Activated CD4-positive, alpha-beta T cell treated with anti-CD3 and anti-CD28 coated beads, Interleukin-2, amount 50 U/mL, for 48 hours (primary cell): ENCODE measurements around the gene IGFBPL1.
"Not testable (repeated sequence)": the region's sequence is repeated elsewhere in the genome, so short reads cannot be mapped to it uniquely, and the experiment has no call there.

Experiments
- DNase-seq, 2 experiments: peaks; one replicate each; pipeline ENCODE4 v3.0.0-alpha.2; 2020

The IGFBPL1 gene

GRCh38 chr9:38431116-38431515 is 6.9 kb upstream of the IGFBPL1 start:
- no peak for DNase-seq

GRCh38 chr9:38428062-38428461 is 3.8 kb upstream of the IGFBPL1 start:
- no peak for DNase-seq

DNA sequence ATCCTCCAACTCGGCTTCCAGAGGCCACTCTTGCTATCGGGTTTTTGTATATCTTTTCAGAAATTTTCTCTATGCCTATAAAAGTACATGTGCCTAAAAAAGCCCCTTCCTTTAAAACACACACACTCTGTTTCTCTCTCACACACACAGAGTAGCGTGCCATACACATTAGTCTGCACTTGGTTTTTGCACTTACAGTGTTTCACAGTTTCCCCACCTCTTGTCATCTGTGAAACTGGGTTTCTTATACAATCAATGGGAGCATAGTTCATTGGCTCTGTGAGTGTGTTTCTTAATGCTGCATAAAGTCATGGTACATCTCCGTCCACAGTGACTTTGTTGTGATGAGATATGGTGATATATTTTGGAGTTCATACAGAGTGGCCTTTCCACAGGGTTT is 664 bp upstream of the IGFBPL1 start:
- no peak for DNase-seq

GRCh38 chr9:38423273-38423972 is 831 bp downstream of the IGFBPL1 start:
- DNase-seq, result no peak

- DNase-seq, result no peak
Observed at GRCh38 chr9:38422555-38423260, 1.5 kb downstream of the IGFBPL1 start.

DNA sequence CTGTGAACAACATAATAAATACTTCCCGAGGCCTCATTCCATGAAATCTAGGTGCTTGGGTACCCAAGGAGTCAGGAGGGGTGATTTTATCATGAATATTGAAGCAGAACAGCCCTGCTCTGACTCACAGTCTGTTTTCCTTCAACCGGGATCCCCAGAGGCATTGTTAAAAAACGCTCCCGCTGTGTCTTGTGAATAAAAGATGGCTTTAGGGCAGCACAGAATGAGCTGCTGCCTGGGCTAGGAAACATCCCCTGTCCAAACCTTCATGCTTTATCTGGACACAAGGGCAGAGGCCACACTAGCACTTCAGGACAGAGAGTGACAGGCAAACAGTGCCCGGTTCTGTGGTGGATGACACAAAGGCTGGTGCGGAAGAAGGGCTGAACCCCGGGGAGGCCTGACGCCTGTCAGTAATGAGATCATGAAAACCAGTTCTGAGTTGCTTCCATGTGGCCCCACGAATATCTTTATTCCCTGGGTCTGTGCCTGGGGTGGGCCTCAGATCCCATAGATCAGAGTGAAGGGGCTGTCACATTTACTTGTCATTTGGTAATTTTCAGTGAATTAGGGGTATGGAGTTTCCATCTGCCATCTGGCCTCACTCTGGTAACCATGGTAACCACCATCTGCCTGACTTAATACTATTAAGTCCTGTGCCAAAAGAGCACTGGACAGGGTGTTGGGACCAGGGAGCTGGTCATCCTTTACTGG is 2.6 kb downstream of the IGFBPL1 start:
- no peak for DNase-seq

DNA sequence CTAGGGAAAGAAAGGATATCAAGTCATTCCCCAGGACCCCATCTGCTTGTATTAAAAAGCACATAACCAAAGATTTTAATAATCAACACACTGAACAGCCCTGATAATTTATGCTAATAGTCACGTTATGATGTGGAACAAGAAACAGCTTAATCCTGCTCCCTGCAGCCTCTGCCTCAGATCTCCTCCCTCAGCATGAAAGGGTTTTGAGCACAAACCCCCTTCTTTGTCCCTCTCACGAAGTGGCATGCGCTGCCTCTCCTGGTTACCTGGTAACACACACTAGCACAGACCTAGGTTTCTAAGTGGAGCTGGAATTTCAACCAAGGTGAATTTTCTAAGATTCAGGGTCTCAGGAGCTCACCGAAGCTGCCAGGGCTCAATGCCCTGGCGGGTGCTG is 5.1 kb downstream of the IGFBPL1 start:
- DNase-seq, result no peak

DNA sequence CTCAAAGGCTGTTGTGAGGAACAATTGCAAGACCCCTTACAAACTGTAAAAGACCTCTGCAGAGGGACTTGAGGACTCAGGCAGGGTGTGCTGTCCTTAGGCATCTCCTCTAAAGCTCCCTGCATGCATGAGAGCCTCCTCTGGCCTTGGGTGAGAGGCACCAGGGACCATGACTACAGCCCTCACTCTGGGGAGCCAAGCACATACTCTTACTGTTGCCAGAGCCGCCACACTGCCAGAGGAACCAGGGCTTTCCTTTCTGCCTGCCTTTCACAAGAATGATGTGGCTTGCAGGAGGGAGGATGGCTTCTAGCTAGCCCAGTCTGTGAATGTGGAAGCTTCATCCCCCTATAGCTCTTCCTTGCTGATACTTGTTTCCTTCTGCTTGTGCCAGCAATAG is 5.9 kb downstream of the IGFBPL1 start:
- DNase-seq, result no peak

GRCh38 chr9:38417003-38417945 is 7.0 kb downstream of the IGFBPL1 start:
- peak; percentile 60 to 68 for DNase-seq

DNA sequence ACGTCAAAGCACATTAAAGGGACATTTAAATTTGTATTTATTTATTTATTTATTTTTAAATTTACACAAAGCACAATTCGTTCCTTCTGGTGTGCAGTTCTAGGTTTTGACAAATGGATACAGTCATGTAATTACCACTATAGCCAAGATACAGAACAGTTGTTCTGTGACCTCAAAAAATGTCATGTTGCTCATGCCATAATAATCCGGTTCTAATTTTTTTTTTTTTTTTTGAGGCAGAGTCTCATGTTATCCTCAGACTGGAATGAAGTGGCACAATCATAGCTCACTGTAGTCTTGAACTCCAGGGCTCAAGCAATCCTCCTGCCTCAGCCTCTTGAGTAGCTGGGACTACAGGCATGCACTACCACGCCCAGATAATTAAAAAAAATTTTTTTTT is 7.8 kb downstream of the IGFBPL1 start:
- no peak for DNase-seq

GRCh38 chr9:38415856-38416255 is 8.4 kb downstream of the IGFBPL1 start:
- no peak for DNase-seq

GRCh38 chr9:38414040-38414723 is 10.1 kb downstream of the IGFBPL1 start:
- no peak for DNase-seq

GRCh38 chr9:38413283-38413682 is 11.0 kb downstream of the IGFBPL1 start:
- no peak for DNase-seq

- no peak for DNase-seq
Observed at GRCh38 chr9:38412751-38413150, 11.5 kb downstream of the IGFBPL1 start.

- no peak for DNase-seq
Observed at GRCh38 chr9:38408719-38409118, 15.5 kb downstream of the IGFBPL1 start.

- no peak for DNase-seq
Observed at GRCh38 chr9:38406476-38407186, 17.6 kb downstream of the IGFBPL1 start.

- no peak for DNase-seq
Observed at GRCh38 chr9:38405785-38406184, 18.5 kb downstream of the IGFBPL1 start.

DNA sequence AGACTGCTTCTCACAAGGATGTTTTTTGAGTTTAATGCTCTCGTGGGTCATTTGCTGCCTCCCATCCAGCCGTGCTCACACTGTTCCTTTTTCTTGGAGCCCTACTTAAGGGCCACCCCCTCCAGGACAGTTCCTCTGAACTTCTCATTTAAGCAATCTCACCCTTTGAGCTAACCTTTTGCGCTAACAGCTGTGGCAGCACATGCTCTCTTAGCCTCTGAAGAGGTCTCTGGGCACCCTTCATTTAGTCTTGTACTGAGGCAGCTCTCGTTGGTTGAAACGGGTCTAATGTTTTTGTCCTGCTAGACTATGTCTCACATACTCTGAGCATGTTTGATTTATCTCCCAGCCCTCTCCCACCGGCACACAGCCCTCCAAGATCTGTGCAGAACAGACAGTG is 19.9 kb downstream of the IGFBPL1 start:
- DNase-seq, result no peak

- DNase-seq, result no peak
Observed at GRCh38 chr9:38401994-38402393, 22.3 kb downstream of the IGFBPL1 start.

- DNase-seq, result not testable (repeated sequence)
Observed at GRCh38 chr9:38399191-38399590, 25.1 kb downstream of the IGFBPL1 start.

- DNase-seq, result no peak
Observed at GRCh38 chr9:38396371-38396671, 27.9 kb downstream of the IGFBPL1 start.
